Measurements from ENCODE around the gene PREX1. TPM values are rescaled to one million over a fixed set of nuclear protein-coding genes. Genes with fewer than 3 reads are reported as not detected.

PREX1 gene
- total and polyA plus RNA-seq, 2 donors (not counting 1 experiment from before 2014, with no cell fraction given): 1.0 to 3.1 TPM

- TF ChIP-seq EZH2 (IDR thresholded peaks at IDR 0.05; ENCODE audit: low read length, missing control alignments) (no peak), CTCF (conservative IDR thresholded peaks at IDR 0.05 in 1 of 2, IDR thresholded peaks at IDR 0.05 in 1 of 2; ENCODE audit: low read depth in 1 of 2, low read length in 2 of 2) (no peak)
- no peak for DNase-seq (ENCODE audit: low read depth in 2 of 2)
- no peaks in the 10 kb centered on the region for H3K36me3 ChIP-seq (ENCODE audit: control insufficient read depth, insufficient read depth, low read length)
- H4K20me1 ChIP-seq (ENCODE audit: control insufficient read depth, extremely low read depth, insufficient read depth, low read length): no peaks in the 10 kb centered on the region
- H2AFZ ChIP-seq (ENCODE audit: low read length): no peak overlapping the region
- H3K27ac ChIP-seq (ENCODE audit: insufficient read depth, low read length): no peak overlapping the region
- H3K9me3 ChIP-seq (ENCODE audit: control insufficient read depth, insufficient read depth, low read depth, low read length): no peaks in the 10 kb centered on the region
- no peak overlapping the region for H3K4me3 ChIP-seq (replicated peaks in 1 of 4; ENCODE audit: control extremely low read depth in 1 of 4, insufficient read depth in 1 of 4, low read depth in 3 of 4, low read length in 4 of 4)
- H3K27me3 ChIP-seq (ENCODE audit: control insufficient read depth, insufficient read depth, low read length): no peaks in the 10 kb centered on the region
- no peak overlapping the region for H3K9ac ChIP-seq (ENCODE audit: insufficient read depth, low read length)
- no peak overlapping the region for H3K4me2 ChIP-seq (ENCODE audit: extremely low read depth, insufficient read depth, low read length)
- peaks cover 2% of the 10 kb centered on the region for H3K4me1 ChIP-seq (ENCODE audit: control insufficient read depth, extremely low read depth, insufficient read depth, low read length)
- H3K79me2 ChIP-seq (ENCODE audit: control insufficient read depth, insufficient read depth, low read length): no peaks in the 10 kb centered on the region
These were observed 32.1 kb downstream of the PREX1 start for GRCh38 chr20:48795732-48796131.

- Histone ChIP-seq H4K20me1 (ENCODE audit: control insufficient read depth, extremely low read depth, insufficient read depth, low read length) (no peaks in the 10 kb centered on the region), H3K27me3 (ENCODE audit: control insufficient read depth, insufficient read depth, low read length) (no peaks in the 10 kb centered on the region), H3K4me2 (ENCODE audit: extremely low read depth, insufficient read depth, low read length) (no peak overlapping the region), H3K9me3 (ENCODE audit: control insufficient read depth, insufficient read depth, low read depth, low read length) (no peaks in the 10 kb centered on the region), H2AFZ (ENCODE audit: low read length) (no peak overlapping the region), H3K4me1 (ENCODE audit: control insufficient read depth, extremely low read depth, insufficient read depth, low read length) (peaks cover 2% of the 10 kb centered on the region), H3K79me2 (ENCODE audit: control insufficient read depth, insufficient read depth, low read length) (no peaks in the 10 kb centered on the region), H3K36me3 (ENCODE audit: control insufficient read depth, insufficient read depth, low read length) (no peaks in the 10 kb centered on the region), H3K9ac (ENCODE audit: insufficient read depth, low read length) (no peak overlapping the region), H3K4me3 (replicated peaks in 1 of 4; ENCODE audit: control extremely low read depth in 1 of 4, insufficient read depth in 1 of 4, low read depth in 3 of 4, low read length in 4 of 4) (no peak overlapping the region), H3K27ac (ENCODE audit: insufficient read depth, low read length) (no peak overlapping the region)
- no peak for DNase-seq (ENCODE audit: low read depth in 2 of 2)
- TF ChIP-seq CTCF (conservative IDR thresholded peaks at IDR 0.05 in 1 of 2, IDR thresholded peaks at IDR 0.05 in 1 of 2; ENCODE audit: low read depth in 1 of 2, low read length in 2 of 2) (no peak), EZH2 (IDR thresholded peaks at IDR 0.05; ENCODE audit: low read length, missing control alignments) (no peak)
These were observed 32.9 kb downstream of the PREX1 start for GRCh38 chr20:48794816-48795457.

- Histone ChIP-seq H3K4me2 (ENCODE audit: extremely low read depth, insufficient read depth, low read length) (no peak overlapping the region), H3K27me3 (ENCODE audit: control insufficient read depth, insufficient read depth, low read length) (no peaks in the 10 kb centered on the region), H3K4me1 (ENCODE audit: control insufficient read depth, extremely low read depth, insufficient read depth, low read length) (peaks cover 2% of the 10 kb centered on the region), H4K20me1 (ENCODE audit: control insufficient read depth, extremely low read depth, insufficient read depth, low read length) (no peaks in the 10 kb centered on the region), H3K9ac (ENCODE audit: insufficient read depth, low read length) (no peak overlapping the region), H3K27ac (ENCODE audit: insufficient read depth, low read length) (no peak overlapping the region), H3K9me3 (ENCODE audit: control insufficient read depth, insufficient read depth, low read depth, low read length) (no peaks in the 10 kb centered on the region), H3K36me3 (ENCODE audit: control insufficient read depth, insufficient read depth, low read length) (no peaks in the 10 kb centered on the region), H2AFZ (ENCODE audit: low read length) (no peak overlapping the region), H3K4me3 (replicated peaks in 1 of 4; ENCODE audit: control extremely low read depth in 1 of 4, insufficient read depth in 1 of 4, low read depth in 3 of 4, low read length in 4 of 4) (no peak overlapping the region), H3K79me2 (ENCODE audit: control insufficient read depth, insufficient read depth, low read length) (no peaks in the 10 kb centered on the region)
- no peak for DNase-seq (ENCODE audit: low read depth in 2 of 2)
- TF ChIP-seq EZH2 (IDR thresholded peaks at IDR 0.05; ENCODE audit: low read length, missing control alignments) (no peak), CTCF (conservative IDR thresholded peaks at IDR 0.05 in 1 of 2, IDR thresholded peaks at IDR 0.05 in 1 of 2; ENCODE audit: low read depth in 1 of 2, low read length in 2 of 2) (no peak)
These were observed 33.4 kb downstream of the PREX1 start for GRCh38 chr20:48794360-48794759.

Measured in fibroblast of lung (primary cell).